HG02588 (cell line): ENCODE results near the gene MTCH2.

ENCODE experiments used
- ATAC-seq: cut with Tn5 transposase; IDR thresholded peaks from one replicate; pipeline ENCODE4 v1.9.1; 2021; ENCODE audit warnings: mild to moderate bottlenecking, moderate library complexity; ENCODE audit not compliant: unreplicated experiment

Gene MTCH2

DNA sequence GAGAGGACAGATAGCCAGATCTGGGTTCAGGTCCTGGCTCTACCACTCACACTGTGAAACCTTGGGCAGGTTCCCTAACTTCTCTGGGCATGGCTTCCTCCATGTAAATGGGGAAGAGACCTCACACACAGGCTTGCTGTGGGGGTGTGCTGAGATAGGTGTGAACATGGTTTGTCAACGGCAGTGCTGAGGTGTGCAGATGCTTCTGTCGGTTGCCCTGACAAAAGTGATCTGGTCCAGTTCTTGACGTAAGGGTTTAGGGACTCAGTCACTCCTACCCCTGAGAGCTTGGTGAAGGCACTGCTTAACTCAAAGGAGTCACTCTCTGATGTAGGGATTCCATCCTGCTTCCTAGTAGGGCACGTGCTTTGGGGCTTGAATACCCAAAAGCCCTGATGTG is 50.1 kb downstream of the MTCH2 start:
- no peak for ATAC-seq

DNA sequence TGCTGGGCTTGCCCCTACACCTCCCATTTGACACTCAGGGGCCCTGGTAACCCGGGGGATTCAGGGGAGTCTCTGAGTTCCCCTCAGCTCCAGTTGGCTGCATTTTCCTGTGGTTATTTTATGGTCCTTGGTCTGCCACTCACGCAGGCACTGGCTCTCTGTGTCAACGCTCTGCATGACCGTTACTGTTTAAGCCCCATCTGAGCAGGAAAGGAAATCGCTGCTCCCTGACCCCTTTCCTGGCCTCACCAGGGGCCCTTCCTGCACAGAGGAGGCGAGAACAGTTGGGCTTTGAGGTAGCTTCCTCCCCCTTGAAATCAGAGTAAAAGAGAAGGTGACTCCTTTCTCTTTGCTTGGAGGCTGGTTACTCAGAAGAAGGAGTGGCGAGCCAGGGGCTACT is 50.6 kb downstream of the MTCH2 start:
- no peak for ATAC-seq

- no peak for ATAC-seq
Measured at GRCh38 chr11:47589977-47590861, 52.1 kb downstream of the MTCH2 start.

- no peak for ATAC-seq
Measured at GRCh38 chr11:47589584-47589976, 52.8 kb downstream of the MTCH2 start.

DNA sequence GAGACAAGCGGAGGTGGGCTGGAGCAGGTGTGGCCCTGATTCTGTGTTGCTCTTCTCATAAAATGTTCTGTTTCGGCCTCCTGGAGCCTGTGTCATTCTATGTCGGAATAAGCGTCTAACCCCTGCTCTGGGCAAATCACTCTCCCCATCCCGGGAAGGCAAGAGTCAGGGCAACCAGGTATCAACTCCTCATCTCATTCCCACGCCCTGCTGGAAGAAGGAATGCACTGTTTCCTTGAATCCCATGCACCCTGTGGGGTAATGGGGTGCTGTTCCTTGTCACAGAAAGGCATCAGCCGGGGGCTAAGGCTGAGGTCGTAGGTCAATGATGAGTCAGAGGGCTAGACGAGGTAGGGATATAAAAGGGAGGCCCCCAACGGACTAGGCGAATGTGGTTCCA is 53.2 kb downstream of the MTCH2 start:
- ATAC-seq = no peak

DNA sequence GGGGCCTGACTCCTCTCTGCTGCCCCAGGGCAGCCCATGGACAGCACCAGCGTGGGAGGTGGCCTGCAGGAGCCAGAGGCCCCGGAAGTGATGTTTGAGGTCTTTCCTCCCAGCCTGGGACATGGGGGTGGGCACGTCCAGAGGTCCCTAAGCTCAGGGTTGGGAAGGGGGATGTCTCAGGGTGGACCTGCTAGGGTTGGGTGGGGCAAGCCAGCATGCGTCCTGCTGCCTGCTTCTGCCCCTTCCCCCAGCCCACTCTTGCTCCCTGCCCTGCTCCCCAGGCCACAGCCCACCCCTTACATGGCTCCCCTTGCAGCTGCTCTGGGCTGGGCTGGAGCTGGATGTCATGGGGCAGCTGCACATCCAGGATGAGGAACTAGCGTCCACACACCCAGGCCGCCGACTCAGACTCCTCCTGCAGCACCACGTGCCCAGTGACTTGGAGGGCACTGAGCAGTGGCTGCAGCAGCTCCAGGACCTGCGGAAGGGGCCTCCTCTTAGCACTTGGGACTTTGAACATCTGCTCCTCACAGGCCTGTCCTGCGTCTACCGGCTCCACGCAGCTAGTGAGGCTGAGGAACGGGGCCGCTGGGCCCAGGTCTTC is 54.5 kb downstream of the MTCH2 start:
- ATAC-seq = no peak

- no peak for ATAC-seq
Measured at GRCh38 chr11:47587039-47587716, 55.2 kb downstream of the MTCH2 start.

DNA sequence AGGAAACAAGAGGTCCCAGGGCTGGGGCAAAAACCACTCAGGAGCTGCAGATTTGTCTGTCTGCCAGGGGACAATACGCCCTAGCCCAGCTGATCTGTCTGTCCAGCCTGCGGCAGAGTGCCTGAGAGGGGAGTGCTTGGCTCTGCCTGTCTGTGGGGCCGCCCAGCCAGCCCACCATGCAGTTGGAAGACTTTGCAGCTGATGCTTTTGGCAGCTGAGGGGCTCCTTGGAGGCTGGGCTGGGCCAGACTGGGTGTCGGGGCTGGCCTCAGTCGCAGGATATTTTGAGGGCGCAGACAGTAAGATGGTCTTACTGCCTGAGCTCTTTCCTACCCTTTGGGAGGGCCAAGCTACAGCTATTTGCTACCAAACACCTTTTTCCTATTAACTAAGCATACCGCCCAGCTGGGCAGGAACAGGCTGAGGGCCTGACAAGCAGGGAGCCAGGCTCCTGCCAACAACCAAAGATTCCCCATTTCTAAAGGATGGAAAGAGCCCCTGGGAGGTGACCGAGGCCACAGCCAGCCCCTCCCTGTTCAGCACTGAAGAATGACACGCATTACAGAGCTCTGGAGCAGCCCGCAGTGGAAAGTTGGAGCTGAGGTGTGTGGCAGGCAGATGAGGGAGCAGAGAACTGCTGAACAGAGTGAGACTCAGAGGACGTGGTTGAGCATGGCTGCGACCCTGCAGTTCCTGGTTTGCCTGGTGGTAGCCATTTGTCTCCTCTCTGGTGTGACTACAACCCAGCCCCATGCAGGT is 56.1 kb downstream of the MTCH2 start, which contains the start of gene FAM180B:
TSS of gene FAM180B (plus strand) at position 581 of the 758 bp plus-strand sequence. CDS start at position 672, 91 bp downstream.
- ATAC-seq = no peak

GRCh38 chr11:47583844-47584243 is 58.5 kb downstream of the MTCH2 start:
- ATAC-seq = no peak

DNA sequence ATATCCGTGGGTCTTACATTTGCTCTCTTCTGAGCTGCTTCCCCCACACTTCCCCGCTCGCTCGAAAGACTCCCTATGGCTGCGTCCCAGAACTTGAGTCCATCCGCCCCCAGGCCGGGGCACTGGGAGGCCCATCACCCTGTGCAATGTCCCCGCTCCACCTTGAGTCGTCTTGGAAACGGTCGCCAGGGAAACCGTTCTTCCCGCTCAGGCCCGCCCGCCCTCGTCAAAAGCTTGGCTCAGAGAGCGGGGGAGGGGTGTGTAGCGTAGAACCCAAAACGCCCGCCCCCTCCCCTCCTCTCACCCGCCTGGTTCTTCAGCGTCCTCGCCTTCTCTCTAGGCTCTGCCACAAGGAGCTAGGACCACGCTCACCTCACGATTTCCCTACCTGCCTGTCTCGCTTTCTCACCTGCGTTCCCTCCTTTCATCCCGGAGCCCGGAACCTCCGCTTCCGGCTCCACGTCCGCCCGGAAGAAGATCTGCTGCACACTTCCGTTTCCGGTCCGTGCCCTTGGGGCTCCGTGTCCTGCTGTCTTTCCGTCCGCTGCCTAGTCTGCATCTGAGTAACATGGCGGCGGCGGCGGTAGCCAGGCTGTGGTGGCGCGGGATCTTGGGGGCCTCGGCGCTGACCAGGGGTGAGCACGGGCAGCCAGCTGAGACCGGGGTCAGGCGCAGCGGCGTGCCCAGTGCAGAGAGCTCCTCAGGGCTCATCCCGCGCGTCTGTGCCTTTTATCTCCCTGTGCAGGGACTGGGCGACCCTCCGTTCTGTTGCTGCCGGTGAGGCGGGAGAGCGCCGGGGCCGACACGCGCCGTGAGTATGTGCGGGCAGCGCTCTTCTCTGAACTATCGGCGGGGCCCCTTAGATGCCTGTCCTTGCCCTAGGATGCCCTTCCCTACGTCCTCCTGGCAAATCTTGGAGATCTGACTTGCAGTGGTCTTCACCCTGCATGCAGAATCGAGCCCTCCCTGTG is 63.5 kb downstream of the MTCH2 start, which contains the start of the genes KBTBD4 and NDUFS3:
TSS of gene KBTBD4 (minus strand) at position 447 of the 971 bp plus-strand sequence. CDS start at position 428, 19 bp downstream.
TSS of gene NDUFS3 (plus strand) at position 551 of the 971 bp plus-strand sequence. CDS start at position 569, 18 bp downstream.
- peak; percentile 88 for ATAC-seq

GRCh38 chr11:47577460-47578041 is 64.8 kb downstream of the MTCH2 start:
- no peak for ATAC-seq

- ATAC-seq = no peak
Measured at GRCh38 chr11:47573321-47573720, 69.0 kb downstream of the MTCH2 start.

DNA sequence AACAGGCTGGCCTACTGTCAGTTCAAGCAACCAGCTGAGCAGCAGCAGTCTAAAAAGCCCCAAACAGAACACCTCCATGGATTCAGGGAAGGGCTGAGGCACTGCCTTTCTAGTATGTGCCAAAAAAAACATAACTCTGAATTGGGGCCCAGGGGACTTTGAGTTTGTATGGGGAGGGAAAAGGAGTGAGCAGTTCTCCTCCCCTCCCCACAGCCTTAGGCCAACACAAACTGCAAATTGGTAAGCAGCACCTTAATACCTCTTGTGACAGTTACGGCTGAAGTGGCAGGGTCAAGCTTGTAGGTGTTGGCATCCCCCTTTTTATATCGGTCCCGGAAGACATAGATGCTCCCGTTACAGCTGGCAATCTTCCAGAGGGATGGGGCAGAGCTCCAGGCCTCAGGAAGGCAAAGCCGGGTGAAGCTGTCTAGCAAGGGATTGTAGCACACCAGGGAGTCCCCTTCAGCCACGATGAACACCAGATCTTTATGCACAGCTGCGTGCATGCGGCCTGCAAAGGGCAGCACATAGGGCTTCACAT is 69.6 kb downstream of the MTCH2 start:
- ATAC-seq = no peak

GRCh38 chr11:47571895-47572294 is 70.5 kb downstream of the MTCH2 start:
- ATAC-seq = no peak

DNA sequence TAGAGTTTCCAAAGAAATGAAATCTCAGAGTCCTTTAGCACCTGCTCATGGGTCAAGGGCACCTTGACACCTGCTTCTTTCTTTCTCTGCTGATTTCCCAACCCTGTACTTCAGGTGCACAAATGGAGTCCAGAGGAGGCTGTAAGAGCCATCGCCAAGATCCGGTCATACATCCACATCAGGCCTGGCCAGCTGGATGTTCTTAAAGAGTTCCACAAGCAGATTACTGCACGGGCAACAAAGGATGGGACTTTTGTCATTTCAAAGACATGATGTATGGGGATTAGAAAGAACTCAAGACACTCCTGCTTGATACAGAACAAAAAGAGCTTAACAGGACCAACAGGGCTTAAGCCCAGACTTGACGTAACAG is 71.0 kb downstream of the MTCH2 start:
- no peak for ATAC-seq

- no peak for ATAC-seq
Measured at GRCh38 chr11:47570651-47571356, 71.6 kb downstream of the MTCH2 start.

- ATAC-seq = no peak
Measured at GRCh38 chr11:47569646-47570045, 72.7 kb downstream of the MTCH2 start.
